ENCODE data around the gene SUCNR1.

The SUCNR1 gene

GRCh38 chr3:151912028-151912427 is 38.6 kb downstream of the SUCNR1 start:
- no peaks in the 10 kb centered on the region for H3K9me3 ChIP-seq (ENCODE audit: control insufficient read depth, low read length)
- no peak overlapping the region for H3K27ac ChIP-seq (ENCODE audit: insufficient read depth, low read length, poor library complexity, severe bottlenecking)
- H3K4me3 ChIP-seq (ENCODE audit: insufficient read depth, low read depth, low read length, poor library complexity, severe bottlenecking): no peak overlapping the region
- H3K27me3 ChIP-seq (replicated peaks; ENCODE audit: control insufficient read depth, insufficient read depth, low read length, poor library complexity, severe bottlenecking): no peaks in the 10 kb centered on the region
- no peaks in the 10 kb centered on the region for H3K36me3 ChIP-seq (ENCODE audit: control insufficient read depth, insufficient read depth, low read length)
- H3K4me1 ChIP-seq (ENCODE audit: control insufficient read depth, insufficient read depth, low read length, poor library complexity, severe bottlenecking): no peaks in the 10 kb centered on the region
- no peak for DNase-seq

- Histone ChIP-seq H3K36me3 (ENCODE audit: control insufficient read depth, insufficient read depth, low read length) (no peaks in the 10 kb centered on the region), H3K4me3 (ENCODE audit: insufficient read depth, low read depth, low read length, poor library complexity, severe bottlenecking) (no peak overlapping the region), H3K27me3 (replicated peaks; ENCODE audit: control insufficient read depth, insufficient read depth, low read length, poor library complexity, severe bottlenecking) (no peaks in the 10 kb centered on the region), H3K4me1 (ENCODE audit: control insufficient read depth, insufficient read depth, low read length, poor library complexity, severe bottlenecking) (no peaks in the 10 kb centered on the region), H3K27ac (ENCODE audit: insufficient read depth, low read length, poor library complexity, severe bottlenecking) (no peak overlapping the region), H3K9me3 (ENCODE audit: control insufficient read depth, low read length) (no peaks in the 10 kb centered on the region)
- no peak for DNase-seq
Measured at GRCh38 chr3:151916781-151917180, 43.3 kb downstream of the SUCNR1 start.

- Histone ChIP-seq H3K27me3 (replicated peaks; ENCODE audit: control insufficient read depth, insufficient read depth, low read length, poor library complexity, severe bottlenecking) (no peaks in the 10 kb centered on the region), H3K36me3 (ENCODE audit: control insufficient read depth, insufficient read depth, low read length) (no peaks in the 10 kb centered on the region), H3K27ac (ENCODE audit: insufficient read depth, low read length, poor library complexity, severe bottlenecking) (no peak overlapping the region), H3K9me3 (ENCODE audit: control insufficient read depth, low read length) (no peaks in the 10 kb centered on the region), H3K4me3 (ENCODE audit: insufficient read depth, low read depth, low read length, poor library complexity, severe bottlenecking) (no peak overlapping the region), H3K4me1 (ENCODE audit: control insufficient read depth, insufficient read depth, low read length, poor library complexity, severe bottlenecking) (no peaks in the 10 kb centered on the region)
- no peak for DNase-seq
Measured at GRCh38 chr3:151918253-151919029, 45.0 kb downstream of the SUCNR1 start.

GRCh38 chr3:151919030-151919328 is 45.5 kb downstream of the SUCNR1 start:
- Histone ChIP-seq H3K27ac (ENCODE audit: insufficient read depth, low read length, poor library complexity, severe bottlenecking) (no peak overlapping the region), H3K9me3 (ENCODE audit: control insufficient read depth, low read length) (no peaks in the 10 kb centered on the region), H3K36me3 (ENCODE audit: control insufficient read depth, insufficient read depth, low read length) (no peaks in the 10 kb centered on the region), H3K4me1 (ENCODE audit: control insufficient read depth, insufficient read depth, low read length, poor library complexity, severe bottlenecking) (no peaks in the 10 kb centered on the region), H3K4me3 (ENCODE audit: insufficient read depth, low read depth, low read length, poor library complexity, severe bottlenecking) (no peak overlapping the region), H3K27me3 (replicated peaks; ENCODE audit: control insufficient read depth, insufficient read depth, low read length, poor library complexity, severe bottlenecking) (no peaks in the 10 kb centered on the region)
- DNase-seq: no peak

GRCh38 chr3:151919446-151919845 is 46.0 kb downstream of the SUCNR1 start:
- H3K27ac ChIP-seq (ENCODE audit: insufficient read depth, low read length, poor library complexity, severe bottlenecking): no peak overlapping the region
- no peaks in the 10 kb centered on the region for H3K36me3 ChIP-seq (ENCODE audit: control insufficient read depth, insufficient read depth, low read length)
- no peaks in the 10 kb centered on the region for H3K9me3 ChIP-seq (ENCODE audit: control insufficient read depth, low read length)
- no peak overlapping the region for H3K4me3 ChIP-seq (ENCODE audit: insufficient read depth, low read depth, low read length, poor library complexity, severe bottlenecking)
- no peak for DNase-seq
- no peaks in the 10 kb centered on the region for H3K4me1 ChIP-seq (ENCODE audit: control insufficient read depth, insufficient read depth, low read length, poor library complexity, severe bottlenecking)
- no peaks in the 10 kb centered on the region for H3K27me3 ChIP-seq (replicated peaks; ENCODE audit: control insufficient read depth, insufficient read depth, low read length, poor library complexity, severe bottlenecking)

GRCh38 chr3:151923901-151924300 is 50.5 kb downstream of the SUCNR1 start:
- DNase-seq: no peak
- no peaks in the 10 kb centered on the region for H3K4me1 ChIP-seq (ENCODE audit: control insufficient read depth, insufficient read depth, low read length, poor library complexity, severe bottlenecking)
- no peaks in the 10 kb centered on the region for H3K36me3 ChIP-seq (ENCODE audit: control insufficient read depth, insufficient read depth, low read length)
- H3K27ac ChIP-seq (ENCODE audit: insufficient read depth, low read length, poor library complexity, severe bottlenecking): no peak overlapping the region
- no peak overlapping the region for H3K4me3 ChIP-seq (ENCODE audit: insufficient read depth, low read depth, low read length, poor library complexity, severe bottlenecking)
- no peaks in the 10 kb centered on the region for H3K9me3 ChIP-seq (ENCODE audit: control insufficient read depth, low read length)
- H3K27me3 ChIP-seq (replicated peaks; ENCODE audit: control insufficient read depth, insufficient read depth, low read length, poor library complexity, severe bottlenecking): no peaks in the 10 kb centered on the region

GRCh38 chr3:151924753-151925152 is 51.3 kb downstream of the SUCNR1 start:
- no peaks in the 10 kb centered on the region for H3K4me1 ChIP-seq (ENCODE audit: control insufficient read depth, insufficient read depth, low read length, poor library complexity, severe bottlenecking)
- H3K4me3 ChIP-seq (ENCODE audit: insufficient read depth, low read depth, low read length, poor library complexity, severe bottlenecking): no peak overlapping the region
- no peak overlapping the region for H3K27ac ChIP-seq (ENCODE audit: insufficient read depth, low read length, poor library complexity, severe bottlenecking)
- no peaks in the 10 kb centered on the region for H3K9me3 ChIP-seq (ENCODE audit: control insufficient read depth, low read length)
- H3K27me3 ChIP-seq (replicated peaks; ENCODE audit: control insufficient read depth, insufficient read depth, low read length, poor library complexity, severe bottlenecking): peaks cover 3% of the 10 kb centered on the region
- DNase-seq: no peak
- no peaks in the 10 kb centered on the region for H3K36me3 ChIP-seq (ENCODE audit: control insufficient read depth, insufficient read depth, low read length)

- DNase-seq: no peak
- Histone ChIP-seq H3K36me3 (ENCODE audit: control insufficient read depth, insufficient read depth, low read length) (no peaks in the 10 kb centered on the region), H3K27ac (ENCODE audit: insufficient read depth, low read length, poor library complexity, severe bottlenecking) (no peak overlapping the region), H3K4me1 (ENCODE audit: control insufficient read depth, insufficient read depth, low read length, poor library complexity, severe bottlenecking) (no peaks in the 10 kb centered on the region), H3K27me3 (replicated peaks; ENCODE audit: control insufficient read depth, insufficient read depth, low read length, poor library complexity, severe bottlenecking) (peaks cover 3% of the 10 kb centered on the region), H3K4me3 (ENCODE audit: insufficient read depth, low read depth, low read length, poor library complexity, severe bottlenecking) (no peak overlapping the region), H3K9me3 (ENCODE audit: control insufficient read depth, low read length) (no peaks in the 10 kb centered on the region)
Measured at GRCh38 chr3:151925419-151925818, 52.0 kb downstream of the SUCNR1 start.

GRCh38 chr3:151925876-151926275 is 52.4 kb downstream of the SUCNR1 start:
- no peaks in the 10 kb centered on the region for H3K4me1 ChIP-seq (ENCODE audit: control insufficient read depth, insufficient read depth, low read length, poor library complexity, severe bottlenecking)
- H3K36me3 ChIP-seq (ENCODE audit: control insufficient read depth, insufficient read depth, low read length): no peaks in the 10 kb centered on the region
- peaks cover 3% of the 10 kb centered on the region for H3K27me3 ChIP-seq (replicated peaks; ENCODE audit: control insufficient read depth, insufficient read depth, low read length, poor library complexity, severe bottlenecking)
- H3K9me3 ChIP-seq (ENCODE audit: control insufficient read depth, low read length): no peaks in the 10 kb centered on the region
- no peak overlapping the region for H3K27ac ChIP-seq (ENCODE audit: insufficient read depth, low read length, poor library complexity, severe bottlenecking)
- DNase-seq: no peak
- H3K4me3 ChIP-seq (ENCODE audit: insufficient read depth, low read depth, low read length, poor library complexity, severe bottlenecking): no peak overlapping the region

GRCh38 chr3:151926956-151927355 is 53.5 kb downstream of the SUCNR1 start:
- peaks cover 3% of the 10 kb centered on the region for H3K27me3 ChIP-seq (replicated peaks; ENCODE audit: control insufficient read depth, insufficient read depth, low read length, poor library complexity, severe bottlenecking)
- DNase-seq: no peak
- no peak overlapping the region for H3K4me3 ChIP-seq (ENCODE audit: insufficient read depth, low read depth, low read length, poor library complexity, severe bottlenecking)
- H3K27ac ChIP-seq (ENCODE audit: insufficient read depth, low read length, poor library complexity, severe bottlenecking): no peak overlapping the region
- H3K9me3 ChIP-seq (ENCODE audit: control insufficient read depth, low read length): no peaks in the 10 kb centered on the region
- H3K36me3 ChIP-seq (ENCODE audit: control insufficient read depth, insufficient read depth, low read length): no peaks in the 10 kb centered on the region
- no peaks in the 10 kb centered on the region for H3K4me1 ChIP-seq (ENCODE audit: control insufficient read depth, insufficient read depth, low read length, poor library complexity, severe bottlenecking)

Data from effector memory CD4-positive, alpha-beta T cell (primary cell).